ENCODE data around the gene HS6ST1.

Gene HS6ST1

DNA sequence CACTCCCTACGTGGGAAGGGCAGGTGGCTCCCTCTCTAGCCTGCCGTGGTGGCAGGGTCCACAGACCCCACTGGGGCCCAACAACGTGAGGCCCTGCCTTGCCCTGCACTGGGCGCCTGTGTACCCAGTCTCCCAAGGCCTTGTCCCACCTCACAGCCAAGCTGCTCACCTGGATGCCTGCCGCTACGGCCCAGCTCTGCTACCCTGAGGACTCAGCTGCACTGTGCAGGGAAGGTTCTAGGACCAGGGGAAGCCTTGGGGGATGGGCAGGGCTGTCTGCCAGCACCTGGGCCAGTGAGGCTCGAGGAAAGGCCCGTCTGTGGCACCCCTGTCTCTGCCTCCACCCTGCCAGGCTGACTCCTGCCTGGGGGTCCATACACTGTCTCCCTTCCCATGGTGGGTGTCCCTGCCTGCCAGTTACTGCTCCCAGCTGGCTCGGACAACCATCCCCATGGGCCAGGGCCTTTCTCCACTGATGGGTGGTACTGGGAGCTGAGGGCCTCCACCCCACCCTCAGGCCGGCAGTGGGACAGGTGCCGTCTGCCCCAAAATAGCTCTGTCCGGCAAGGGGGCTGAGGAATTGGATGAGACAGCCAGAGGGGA lies 33.2 kb downstream of the HS6ST1 start:
- no peak overlapping the region for H3K27ac ChIP-seq (ENCODE audit: low read length)
- no peak overlapping the region for H3K9ac ChIP-seq (ENCODE audit: low read length in 2 of 2)
- peaks cover 0 to 2% of the 10 kb centered on the region in 2 donors for H3K36me3 ChIP-seq (ENCODE audit: control insufficient read depth in 2 of 2, insufficient read depth in 2 of 2, low read length in 2 of 2)
- peaks cover 40% of the 10 kb centered on the region for H3K4me1 ChIP-seq (ENCODE audit: control insufficient read depth, insufficient read depth, low read length)
- no peaks in the 10 kb centered on the region for H3K27me3 ChIP-seq (ENCODE audit: control insufficient read depth in 1 of 2, insufficient read depth in 2 of 2, low read length in 2 of 2)
- no peak overlapping the region for H3K4me3 ChIP-seq (ENCODE audit: low read length in 2 of 2)
- no peaks in the 10 kb centered on the region for H3K9me3 ChIP-seq (ENCODE audit: control insufficient read depth in 2 of 2, low read length in 2 of 2)

- H3K9ac ChIP-seq (ENCODE audit: low read length in 2 of 2) = no peak overlapping the region
These were observed 33.8 kb downstream of the HS6ST1 start for GRCh38 chr2:128284841-128285240.

DNA sequence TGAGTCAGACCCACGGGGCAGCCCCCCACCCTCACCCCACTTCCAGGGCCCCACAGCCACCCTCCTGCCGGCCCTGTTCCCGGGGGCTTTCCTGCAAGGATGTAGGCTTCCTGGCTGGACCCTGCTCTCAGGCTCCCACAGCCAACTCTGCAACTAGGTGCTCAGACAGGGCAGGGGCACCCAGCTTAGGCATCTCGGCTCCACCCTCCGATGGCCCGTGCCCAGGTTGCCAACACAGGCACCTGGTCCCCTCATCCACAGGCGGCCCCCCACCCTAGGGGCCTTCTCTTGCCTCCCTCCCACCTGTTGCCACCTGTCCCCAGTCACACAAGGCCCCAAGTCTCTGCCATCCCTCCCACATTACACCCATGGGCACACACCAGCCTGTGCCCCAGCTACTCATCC lies 34.6 kb downstream of the HS6ST1 start:
- H3K9me3 ChIP-seq (ENCODE audit: control insufficient read depth in 2 of 2, low read length in 2 of 2) = no peaks in the 10 kb centered on the region
- peaks cover 0 to 2% of the 10 kb centered on the region in 2 donors for H3K36me3 ChIP-seq (ENCODE audit: control insufficient read depth in 2 of 2, insufficient read depth in 2 of 2, low read length in 2 of 2)
- H3K4me1 ChIP-seq (ENCODE audit: control insufficient read depth, insufficient read depth, low read length) = peaks cover 43% of the 10 kb centered on the region
- no peak overlapping the region for H3K9ac ChIP-seq (ENCODE audit: low read length in 2 of 2)
- H3K27me3 ChIP-seq (ENCODE audit: control insufficient read depth in 1 of 2, insufficient read depth in 2 of 2, low read length in 2 of 2) = no peaks in the 10 kb centered on the region
- H3K4me3 ChIP-seq (ENCODE audit: low read length in 2 of 2) = no peak overlapping the region
- H3K27ac ChIP-seq (ENCODE audit: low read length) = no peak overlapping the region

More at GRCh38 chr2:128284841-128285240, 33.8 kb downstream of the HS6ST1 start:
- H3K4me3 ChIP-seq (ENCODE audit: low read length in 2 of 2) = no peak overlapping the region
- peaks cover 42% of the 10 kb centered on the region for H3K4me1 ChIP-seq (ENCODE audit: control insufficient read depth, insufficient read depth, low read length)
- H3K27ac ChIP-seq (ENCODE audit: low read length) = no peak overlapping the region
- H3K9me3 ChIP-seq (ENCODE audit: control insufficient read depth in 2 of 2, low read length in 2 of 2) = no peaks in the 10 kb centered on the region
- peaks cover 0 to 2% of the 10 kb centered on the region in 2 donors for H3K36me3 ChIP-seq (ENCODE audit: control insufficient read depth in 2 of 2, insufficient read depth in 2 of 2, low read length in 2 of 2)
- no peaks in the 10 kb centered on the region for H3K27me3 ChIP-seq (ENCODE audit: control insufficient read depth in 1 of 2, insufficient read depth in 2 of 2, low read length in 2 of 2)

DNA sequence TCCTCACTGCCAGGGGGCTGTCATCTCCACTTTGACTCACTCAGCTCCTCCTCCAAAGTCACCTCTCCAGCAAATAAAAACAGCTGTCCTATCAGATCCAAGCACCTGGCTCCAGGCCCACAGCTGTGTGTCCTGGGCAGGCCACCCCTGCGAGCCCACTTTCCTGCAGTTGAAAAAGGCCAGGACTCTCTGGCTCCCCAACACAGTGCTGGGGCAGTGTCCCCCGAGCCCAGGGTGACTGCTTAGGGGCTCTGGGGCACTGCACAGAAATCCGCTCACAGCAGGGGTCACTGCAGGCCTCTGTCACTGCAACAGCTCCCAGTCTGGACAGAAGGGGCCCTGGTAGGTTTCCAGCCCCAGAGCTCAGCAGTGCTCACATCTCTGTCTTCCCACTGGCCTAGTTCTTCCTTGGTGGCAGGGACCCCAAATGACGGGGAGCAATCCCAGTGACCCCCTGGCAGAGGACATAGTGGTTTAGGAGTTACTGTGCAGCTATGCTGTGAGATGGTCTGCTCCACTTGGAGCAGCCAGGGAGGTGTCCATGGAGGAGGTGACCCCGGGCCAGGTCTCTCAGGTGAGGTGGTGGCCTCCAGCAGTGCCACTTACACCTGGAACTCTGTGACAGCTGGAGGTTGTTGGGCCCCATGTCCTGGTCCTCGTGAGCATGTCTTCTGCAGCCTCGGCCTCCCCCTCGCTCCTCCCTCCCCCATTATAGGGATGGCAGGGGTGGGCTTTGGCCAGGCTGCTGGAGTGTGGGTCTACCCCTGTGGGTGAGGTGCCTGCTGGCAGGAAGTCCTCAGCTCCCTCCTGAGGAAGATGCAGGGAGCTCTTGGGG lies 35.5 kb downstream of the HS6ST1 start:
- Histone ChIP-seq H3K9ac (ENCODE audit: low read length in 2 of 2) (peak overlapping the region in 1 of 2 donors; percentile 29), H3K4me1 (ENCODE audit: control insufficient read depth, insufficient read depth, low read length) (peaks cover 43% of the 10 kb centered on the region), H3K27me3 (ENCODE audit: control insufficient read depth in 1 of 2, insufficient read depth in 2 of 2, low read length in 2 of 2) (no peaks in the 10 kb centered on the region), H3K4me3 (ENCODE audit: low read length in 2 of 2) (no peak overlapping the region), H3K36me3 (ENCODE audit: control insufficient read depth in 2 of 2, insufficient read depth in 2 of 2, low read length in 2 of 2) (peaks cover 0 to 2% of the 10 kb centered on the region in 2 donors), H3K9me3 (ENCODE audit: control insufficient read depth in 2 of 2, low read length in 2 of 2) (no peaks in the 10 kb centered on the region), H3K27ac (ENCODE audit: low read length) (no peak overlapping the region)

DNA sequence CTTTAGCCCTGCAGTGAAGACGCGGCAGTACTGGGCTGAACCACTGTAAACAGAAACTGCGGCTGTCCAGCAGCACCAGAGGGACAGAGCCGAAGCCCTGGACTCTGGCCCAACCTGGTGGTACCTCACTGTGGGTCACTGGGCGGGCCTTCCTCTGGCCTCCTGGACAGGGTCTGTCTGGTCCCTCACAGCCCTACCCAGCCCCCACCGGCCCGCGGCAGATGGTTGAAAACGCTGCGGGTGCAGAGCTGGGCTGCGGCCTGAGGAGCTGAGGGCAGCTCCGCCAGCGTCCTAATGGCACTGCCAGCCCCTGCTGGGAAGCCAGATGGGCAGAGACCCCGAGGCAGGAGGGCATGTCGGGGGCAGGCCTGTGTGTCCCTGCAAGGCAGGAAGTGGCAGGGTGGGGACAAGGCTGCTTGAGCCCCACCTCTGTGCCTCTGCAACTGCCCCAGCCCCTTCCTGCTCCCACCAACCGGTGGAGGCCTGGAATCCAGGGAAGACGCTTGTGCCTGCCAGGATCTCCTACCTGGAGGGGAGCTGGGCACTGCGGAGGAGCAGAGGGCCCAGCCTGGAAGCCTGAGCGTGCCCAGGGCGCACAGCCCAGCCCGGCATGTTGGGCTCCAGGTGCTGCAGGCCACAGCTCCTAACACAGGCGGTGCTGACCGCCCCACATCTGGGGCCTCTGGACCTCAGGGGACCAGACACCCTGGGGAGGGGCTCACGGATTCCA lies 36.3 kb downstream of the HS6ST1 start:
- no peaks in the 10 kb centered on the region for H3K9me3 ChIP-seq (ENCODE audit: control insufficient read depth in 2 of 2, low read length in 2 of 2)
- peak overlapping the region in 1 of 2 donors; percentile 22 for H3K4me3 ChIP-seq (ENCODE audit: low read length in 2 of 2)
- peak overlapping the region; percentile 49 for H3K27ac ChIP-seq (ENCODE audit: low read length)
- no peak overlapping the region for H3K9ac ChIP-seq (ENCODE audit: low read length in 2 of 2)
- H3K27me3 ChIP-seq (ENCODE audit: control insufficient read depth in 1 of 2, insufficient read depth in 2 of 2, low read length in 2 of 2) = no peaks in the 10 kb centered on the region
- H3K36me3 ChIP-seq (ENCODE audit: control insufficient read depth in 2 of 2, insufficient read depth in 2 of 2, low read length in 2 of 2) = peaks cover 2% of the 10 kb centered on the region in 2 donors
- H3K4me1 ChIP-seq (ENCODE audit: control insufficient read depth, insufficient read depth, low read length) = peaks cover 43% of the 10 kb centered on the region

- peak overlapping the region; percentile 49 for H3K27ac ChIP-seq (ENCODE audit: low read length)
- H3K9ac ChIP-seq (ENCODE audit: low read length in 2 of 2) = no peak overlapping the region
- peaks cover 38% of the 10 kb centered on the region for H3K4me1 ChIP-seq (ENCODE audit: control insufficient read depth, insufficient read depth, low read length)
These were observed 36.8 kb downstream of the HS6ST1 start for GRCh38 chr2:128281852-128282245.

GRCh38 chr2:128280901-128281321 lies 37.8 kb downstream of the HS6ST1 start:
- H3K4me1 ChIP-seq (ENCODE audit: control insufficient read depth, insufficient read depth, low read length) = peaks cover 38% of the 10 kb centered on the region
- H3K36me3 ChIP-seq (ENCODE audit: control insufficient read depth in 2 of 2, insufficient read depth in 2 of 2, low read length in 2 of 2) = peaks cover 0 to 2% of the 10 kb centered on the region in 2 donors
- H3K9ac ChIP-seq (ENCODE audit: low read length in 2 of 2) = no peak overlapping the region
- no peak overlapping the region for H3K4me3 ChIP-seq (ENCODE audit: low read length in 2 of 2)
- H3K9me3 ChIP-seq (ENCODE audit: control insufficient read depth in 2 of 2, low read length in 2 of 2) = no peaks in the 10 kb centered on the region
- no peaks in the 10 kb centered on the region for H3K27me3 ChIP-seq (ENCODE audit: control insufficient read depth in 1 of 2, insufficient read depth in 2 of 2, low read length in 2 of 2)
- H3K27ac ChIP-seq (ENCODE audit: low read length) = no peak overlapping the region

More at GRCh38 chr2:128281852-128282245, 36.8 kb downstream of the HS6ST1 start:
- H3K9me3 ChIP-seq (ENCODE audit: control insufficient read depth in 2 of 2, low read length in 2 of 2) = no peaks in the 10 kb centered on the region
- peaks cover 0 to 2% of the 10 kb centered on the region in 2 donors for H3K36me3 ChIP-seq (ENCODE audit: control insufficient read depth in 2 of 2, insufficient read depth in 2 of 2, low read length in 2 of 2)
- no peak overlapping the region for H3K4me3 ChIP-seq (ENCODE audit: low read length in 2 of 2)
- no peaks in the 10 kb centered on the region for H3K27me3 ChIP-seq (ENCODE audit: control insufficient read depth in 1 of 2, insufficient read depth in 2 of 2, low read length in 2 of 2)

GRCh38 chr2:128280158-128280871 lies 38.4 kb downstream of the HS6ST1 start:
- H3K4me1 ChIP-seq (ENCODE audit: control insufficient read depth, insufficient read depth, low read length) = peaks cover 38% of the 10 kb centered on the region

DNA sequence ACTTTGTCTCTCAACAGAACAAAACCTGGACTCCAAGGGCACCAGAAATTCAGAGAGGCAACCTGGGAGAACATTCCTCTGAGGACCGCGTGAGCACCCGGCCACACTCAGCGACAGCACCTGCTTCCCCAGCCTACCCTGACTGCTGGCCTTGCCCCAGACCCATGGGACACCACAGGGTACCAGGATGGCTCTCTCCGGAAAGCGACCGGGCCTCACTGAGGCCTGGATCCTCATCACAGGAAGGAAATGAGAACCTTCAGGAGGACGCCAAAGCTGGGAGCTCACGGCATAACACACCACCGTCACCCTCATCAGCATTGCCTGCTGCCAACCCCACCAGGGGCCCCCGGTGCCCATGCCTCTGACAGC lies 38.9 kb downstream of the HS6ST1 start:
- H3K36me3 ChIP-seq (ENCODE audit: control insufficient read depth in 2 of 2, insufficient read depth in 2 of 2, low read length in 2 of 2) = peaks cover 4 to 5% of the 10 kb centered on the region in 2 donors
- H3K9me3 ChIP-seq (ENCODE audit: control insufficient read depth in 2 of 2, low read length in 2 of 2) = peaks cover 0 to 3% of the 10 kb centered on the region in 2 donors
- H3K9ac ChIP-seq (ENCODE audit: low read length in 2 of 2) = no peak overlapping the region
- H3K4me3 ChIP-seq (ENCODE audit: low read length in 2 of 2) = no peak overlapping the region
- H3K27me3 ChIP-seq (ENCODE audit: control insufficient read depth in 1 of 2, insufficient read depth in 2 of 2, low read length in 2 of 2) = no peaks in the 10 kb centered on the region
- no peak overlapping the region for H3K27ac ChIP-seq (ENCODE audit: low read length)
- peaks cover 35% of the 10 kb centered on the region for H3K4me1 ChIP-seq (ENCODE audit: control insufficient read depth, insufficient read depth, low read length)

More at GRCh38 chr2:128280158-128280871, 38.4 kb downstream of the HS6ST1 start:
- H3K9me3 ChIP-seq (ENCODE audit: control insufficient read depth in 2 of 2, low read length in 2 of 2) = peaks cover 0 to 3% of the 10 kb centered on the region in 2 donors
- H3K27ac ChIP-seq (ENCODE audit: low read length) = no peak overlapping the region
- H3K9ac ChIP-seq (ENCODE audit: low read length in 2 of 2) = no peak overlapping the region
- no peak overlapping the region for H3K4me3 ChIP-seq (ENCODE audit: low read length in 2 of 2)
- peaks cover 4 to 5% of the 10 kb centered on the region in 2 donors for H3K36me3 ChIP-seq (ENCODE audit: control insufficient read depth in 2 of 2, insufficient read depth in 2 of 2, low read length in 2 of 2)
- H3K27me3 ChIP-seq (ENCODE audit: control insufficient read depth in 1 of 2, insufficient read depth in 2 of 2, low read length in 2 of 2) = no peaks in the 10 kb centered on the region

GRCh38 chr2:128279009-128279408 lies 39.7 kb downstream of the HS6ST1 start:
- Histone ChIP-seq H3K27ac (ENCODE audit: low read length) (no peak overlapping the region), H3K4me1 (ENCODE audit: control insufficient read depth, insufficient read depth, low read length) (peaks cover 34% of the 10 kb centered on the region), H3K36me3 (ENCODE audit: control insufficient read depth in 2 of 2, insufficient read depth in 2 of 2, low read length in 2 of 2) (peaks cover 4 to 5% of the 10 kb centered on the region in 2 donors), H3K9me3 (ENCODE audit: control insufficient read depth in 2 of 2, low read length in 2 of 2) (peaks cover 0 to 6% of the 10 kb centered on the region in 2 donors), H3K4me3 (ENCODE audit: low read length in 2 of 2) (no peak overlapping the region), H3K9ac (ENCODE audit: low read length in 2 of 2) (no peak overlapping the region), H3K27me3 (ENCODE audit: control insufficient read depth in 1 of 2, insufficient read depth in 2 of 2, low read length in 2 of 2) (no peaks in the 10 kb centered on the region)

Measured in stomach smooth muscle (tissue), 2 donors.